GM23338 (cell line): Measurements from ENCODE around the gene NT5DC3. TPM values are rescaled to one million over a fixed set of nuclear protein-coding genes. Genes with fewer than 3 reads are reported as not detected.
"Not testable (repeated sequence)": the region's sequence is repeated elsewhere in the genome, so short reads cannot be mapped to it uniquely, and the experiment has no call there.

Source experiments
- ATAC-seq: fragments of 200-7000 bp; cut with Tn5 transposase; 3 replicates; pipeline ENCODE4 v1.9.1; 2020
- DNase-seq: peaks from one replicate; pipeline ENCODE4 v3.0.0-alpha.2; 2015; ENCODE audit warnings: low spot score
- H2AFZ ChIP-seq: fragments of 200-600 bp; sonication (generic); 2 replicates; pipeline ENCODE4 v1.8.0; 2016; ENCODE audit warnings: antibody characterized with exemption, mild to moderate bottlenecking, moderate library complexity
- H3F3A ChIP-seq: fragments of 200-600 bp; sonication (generic); replicated peaks from 2 replicates; pipeline ENCODE4 v1.8.0; 2017; ENCODE audit warnings: antibody characterized with exemption, mixed run types, low read depth
- H3K27ac ChIP-seq: fragments of 200-600 bp; sonication (generic); 2 replicates; pipeline ENCODE4 v1.6.1; 2016; ENCODE audit warnings: low read depth
- H3K27me3 ChIP-seq: fragments of 200-600 bp; sonication (generic); 2 replicates; pipeline ENCODE4 v1.8.0; 2016; ENCODE audit warnings: mild to moderate bottlenecking, mixed run types, moderate library complexity; ENCODE audit not compliant: insufficient read depth
- H3K36me3 ChIP-seq: fragments of 200-600 bp; sonication (generic); 2 replicates; pipeline ENCODE4 v1.8.0; 2016; ENCODE audit warnings: mild to moderate bottlenecking; ENCODE audit not compliant: insufficient read depth
- H3K4me1 ChIP-seq: fragments of 200-600 bp; sonication (generic); 2 replicates; pipeline ENCODE4 v1.8.0; 2016; ENCODE audit warnings: mild to moderate bottlenecking, moderate library complexity; ENCODE audit not compliant: insufficient read depth
- H3K4me2 ChIP-seq: fragments of 200-600 bp; sonication (generic); 2 replicates; pipeline ENCODE4 v1.7.1; 2017; ENCODE audit warnings: mixed run types
- H3K4me3 ChIP-seq: fragments of 200-600 bp; sonication (generic); 2 replicates; pipeline ENCODE4 v1.6.1; 2016; ENCODE audit warnings: mixed run types
- H3K79me2 ChIP-seq: fragments of 200-600 bp; sonication (generic); replicated peaks from 2 replicates; pipeline ENCODE4 v1.8.0; 2017; ENCODE audit warnings: mild to moderate bottlenecking; ENCODE audit not compliant: insufficient read depth
- H3K9me2 ChIP-seq: fragments of 200-600 bp; sonication (generic); 2 replicates; pipeline ENCODE4 v1.8.0; 2017; ENCODE audit not compliant: insufficient read depth
- H4K20me1 ChIP-seq: fragments of 200-600 bp; sonication (generic); replicated peaks from 2 replicates; pipeline ENCODE4 v1.8.0; 2017; ENCODE audit warnings: mild to moderate bottlenecking; ENCODE audit not compliant: insufficient read depth
- H3K27ac Mint-ChIP-seq: 2 replicates; pipeline ENCODE4 v1.8.0; 2020; ENCODE audit warnings: inconsistent platforms, mild to moderate bottlenecking, moderate library complexity, mixed read lengths
- H3K27me3 Mint-ChIP-seq: 3 replicates; pipeline ENCODE4 v1.8.0; 2022; ENCODE audit warnings: low read depth, mild to moderate bottlenecking, moderate library complexity, mixed read lengths, inconsistent platforms; ENCODE audit not compliant: insufficient read depth, poor library complexity
- H3K36me3 Mint-ChIP-seq: 3 replicates; pipeline ENCODE4 v1.8.0; 2021; ENCODE audit warnings: low read depth, mild to moderate bottlenecking, inconsistent platforms, moderate library complexity, mixed read lengths
- H3K4me1 Mint-ChIP-seq: 3 replicates; pipeline ENCODE4 v1.8.0; 2020; ENCODE audit warnings: mild to moderate bottlenecking, inconsistent platforms, mixed read lengths
- H3K4me3 Mint-ChIP-seq: 3 replicates; pipeline ENCODE4 v1.8.0; 2021; ENCODE audit warnings: moderate library complexity, mild to moderate bottlenecking, inconsistent platforms, mixed read lengths
- H3K9me3 Mint-ChIP-seq: 3 replicates; pipeline ENCODE4 v1.8.0; 2020; ENCODE audit warnings: moderate library complexity, mild to moderate bottlenecking, inconsistent platforms, mixed read lengths
- CTCF ChIP-seq, 2 experiments: fragments of 200-600 bp in 1 of 2; sonication (generic) in 1 of 2; conservative IDR thresholded peaks; 2 replicates each; pipeline versions ENCODE4 v1.5.1 to v1.6.1; 2016 to 2017; ENCODE audit warnings: antibody characterized with exemption in 2 of 2, low read depth in 2 of 2, mild to moderate bottlenecking in 2 of 2, moderate library complexity in 1 of 2
- JUNB ChIP-seq: IDR thresholded peaks from one replicate; pipeline ENCODE4 v1.6.1; 2016; ENCODE audit warnings: antibody characterized with exemption; ENCODE audit not compliant: unreplicated experiment
- NANOG ChIP-seq: IDR thresholded peaks from 2 replicates; pipeline ENCODE4 v1.6.1; 2016; ENCODE audit warnings: antibody characterized with exemption, borderline replicate concordance
- ZNF114 ChIP-seq: fragments of 250-450 bp; sonication (Bioruptor Pico); IDR thresholded peaks from 2 replicates; pipeline ENCODE4 v1.5.0; 2020; ENCODE audit warnings: mild to moderate bottlenecking, moderate library complexity
- polyA plus RNA-seq: library from polyadenylated mRNA; unstranded; fragments of >200 nt; fragmentation: Nextera tagmentation; extraction: Ambion mirVana; gene quantifications from 2 replicates; pipeline ENCODE4 v1.2.1, GENCODE V29; 2016
- total RNA-seq: library from RNA; depleted of rRNA; stranded (reverse); fragments of >200 nt; shearing (Covaris generic); gene quantifications from 2 replicates; pipeline ENCODE4 v1.2.3, GENCODE V29; 2014
- TF ChIP-seq, protein P1 (sequence below): IDR thresholded peaks from one replicate; pipeline ENCODE4 v1.6.1; 2018; ENCODE audit warnings: antibody characterized with exemption; ENCODE audit not compliant: unreplicated experiment

Gene NT5DC3
- total and polyA plus RNA-seq, 2 experiments from 2014 or later: 2.2 to 12.5 TPM

GRCh38 chr12:103835747-103836335 lies 5.2 kb downstream of the NT5DC3 start:
- Histone ChIP-seq H3K27me3 (peaks cover 12% of the 10 kb centered on the region), H4K20me1 (peaks cover 17% of the 10 kb centered on the region), H3K79me2 (peaks cover 95% of the 10 kb centered on the region), H3K4me1 (peaks cover 11% of the 10 kb centered on the region)
- not testable (repeated sequence) for H3K27ac ChIP-seq, ATAC-seq, H3K9me3 Mint-ChIP-seq, H3F3A ChIP-seq, H3K9me2 ChIP-seq, DNase-seq, H2AFZ ChIP-seq, H3K27ac Mint-ChIP-seq, H3K36me3 ChIP-seq, H3K4me3 Mint-ChIP-seq, H3K27me3 Mint-ChIP-seq, H3K4me3 ChIP-seq, H3K4me2 ChIP-seq
- Mint-ChIP-seq H3K4me1 (peaks cover 33% of the 10 kb centered on the region), H3K36me3 (peaks cover 24% of the 10 kb centered on the region)

DNA sequence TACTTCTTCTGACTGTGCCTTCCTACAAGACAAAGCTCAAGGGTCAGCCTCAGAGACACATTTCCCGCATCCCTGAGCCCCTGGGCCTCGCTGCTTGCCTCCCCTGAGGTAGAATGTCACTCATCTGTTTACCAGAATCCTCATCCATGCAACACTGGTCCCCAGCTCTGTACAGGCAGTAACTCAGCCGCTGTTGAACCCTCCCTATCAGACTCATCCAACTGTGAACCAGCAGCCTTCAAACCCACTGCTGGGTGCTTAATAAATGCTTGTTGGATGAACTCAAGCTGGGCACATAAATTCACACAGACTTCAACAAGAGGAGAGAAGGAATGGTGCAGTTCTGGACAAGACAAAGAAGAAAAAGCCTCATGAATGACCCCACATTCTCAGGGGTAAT lies 6.1 kb downstream of the NT5DC3 start:
- 0 out of 2 replicates have a peak overlapping the region, but pooled peaks have one; percentile 26 for H3K27ac ChIP-seq
- H3K4me1 ChIP-seq: peaks cover 9% of the 10 kb centered on the region
- peaks cover 17% of the 10 kb centered on the region for H4K20me1 ChIP-seq
- Mint-ChIP-seq H3K4me3 (no peak overlapping the region), H3K27ac (no peak overlapping the region), H3K36me3 (peaks cover 25% of the 10 kb centered on the region), H3K9me3 (peaks cover 8% of the 10 kb centered on the region), H3K27me3 (peaks cover 2% of the 10 kb centered on the region), H3K4me1 (peaks cover 31% of the 10 kb centered on the region)
- H3K27me3 ChIP-seq: peaks cover 6% of the 10 kb centered on the region
- TF ChIP-seq NANOG (no peak), CTCF (conservative IDR thresholded peaks at IDR 0.05; ENCODE audit: low read depth in 2 of 2) (no peak), ZNF114 (CRISPR knock-in tag) (no peak), JUNB (no peak)
- TF ChIP-seq, protein P1, sequence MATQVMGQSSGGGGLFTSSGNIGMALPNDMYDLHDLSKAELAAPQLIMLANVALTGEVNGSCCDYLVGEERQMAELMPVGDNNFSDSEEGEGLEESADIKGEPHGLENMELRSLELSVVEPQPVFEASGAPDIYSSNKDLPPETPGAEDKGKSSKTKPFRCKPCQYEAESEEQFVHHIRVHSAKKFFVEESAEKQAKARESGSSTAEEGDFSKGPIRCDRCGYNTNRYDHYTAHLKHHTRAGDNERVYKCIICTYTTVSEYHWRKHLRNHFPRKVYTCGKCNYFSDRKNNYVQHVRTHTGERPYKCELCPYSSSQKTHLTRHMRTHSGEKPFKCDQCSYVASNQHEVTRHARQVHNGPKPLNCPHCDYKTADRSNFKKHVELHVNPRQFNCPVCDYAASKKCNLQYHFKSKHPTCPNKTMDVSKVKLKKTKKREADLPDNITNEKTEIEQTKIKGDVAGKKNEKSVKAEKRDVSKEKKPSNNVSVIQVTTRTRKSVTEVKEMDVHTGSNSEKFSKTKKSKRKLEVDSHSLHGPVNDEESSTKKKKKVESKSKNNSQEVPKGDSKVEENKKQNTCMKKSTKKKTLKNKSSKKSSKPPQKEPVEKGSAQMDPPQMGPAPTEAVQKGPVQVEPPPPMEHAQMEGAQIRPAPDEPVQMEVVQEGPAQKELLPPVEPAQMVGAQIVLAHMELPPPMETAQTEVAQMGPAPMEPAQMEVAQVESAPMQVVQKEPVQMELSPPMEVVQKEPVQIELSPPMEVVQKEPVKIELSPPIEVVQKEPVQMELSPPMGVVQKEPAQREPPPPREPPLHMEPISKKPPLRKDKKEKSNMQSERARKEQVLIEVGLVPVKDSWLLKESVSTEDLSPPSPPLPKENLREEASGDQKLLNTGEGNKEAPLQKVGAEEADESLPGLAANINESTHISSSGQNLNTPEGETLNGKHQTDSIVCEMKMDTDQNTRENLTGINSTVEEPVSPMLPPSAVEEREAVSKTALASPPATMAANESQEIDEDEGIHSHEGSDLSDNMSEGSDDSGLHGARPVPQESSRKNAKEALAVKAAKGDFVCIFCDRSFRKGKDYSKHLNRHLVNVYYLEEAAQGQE: no peak
- no peaks in the 10 kb centered on the region for H3K9me2 ChIP-seq
- DNase-seq: no peak
- no peak; the same call in 1 of the 3 replicates for ATAC-seq
- H2AFZ ChIP-seq: no peak overlapping the region
- no peaks in the 10 kb centered on the region for H3F3A ChIP-seq
- H3K79me2 ChIP-seq: peaks cover 99% of the 10 kb centered on the region
- H3K36me3 ChIP-seq: peaks cover 6% of the 10 kb centered on the region; the same call in 1 of the 2 replicates
- no peak overlapping the region for H3K4me2 ChIP-seq
- no peak overlapping the region for H3K4me3 ChIP-seq
